Measurements from ENCODE around the gene CD1E.
"Not testable (repeated sequence)": the region's sequence is repeated elsewhere in the genome, so short reads cannot be mapped to it uniquely, and the experiment has no call there.

DNA sequence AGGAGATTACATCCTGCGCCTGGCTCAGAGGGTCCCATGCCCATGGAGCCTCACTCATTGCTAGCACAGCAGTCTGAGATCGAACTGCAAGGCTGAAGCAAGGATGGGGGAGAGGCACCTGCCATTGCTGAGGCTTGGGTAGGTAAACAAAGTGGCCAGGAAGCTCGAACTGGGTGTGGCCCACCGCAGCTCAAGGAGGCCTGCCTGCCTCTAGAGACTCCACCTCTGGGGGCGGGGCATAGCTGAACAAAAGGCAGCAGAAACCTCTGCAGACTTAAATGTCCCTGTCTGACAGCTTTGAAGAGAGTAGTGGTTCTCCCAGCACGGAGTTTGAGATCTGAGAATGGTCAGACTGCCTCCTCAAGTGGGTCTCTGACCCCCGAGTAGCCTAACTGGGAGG, 17.3 kb upstream of the CD1E start:
- TF ChIP-seq, protein P1, sequence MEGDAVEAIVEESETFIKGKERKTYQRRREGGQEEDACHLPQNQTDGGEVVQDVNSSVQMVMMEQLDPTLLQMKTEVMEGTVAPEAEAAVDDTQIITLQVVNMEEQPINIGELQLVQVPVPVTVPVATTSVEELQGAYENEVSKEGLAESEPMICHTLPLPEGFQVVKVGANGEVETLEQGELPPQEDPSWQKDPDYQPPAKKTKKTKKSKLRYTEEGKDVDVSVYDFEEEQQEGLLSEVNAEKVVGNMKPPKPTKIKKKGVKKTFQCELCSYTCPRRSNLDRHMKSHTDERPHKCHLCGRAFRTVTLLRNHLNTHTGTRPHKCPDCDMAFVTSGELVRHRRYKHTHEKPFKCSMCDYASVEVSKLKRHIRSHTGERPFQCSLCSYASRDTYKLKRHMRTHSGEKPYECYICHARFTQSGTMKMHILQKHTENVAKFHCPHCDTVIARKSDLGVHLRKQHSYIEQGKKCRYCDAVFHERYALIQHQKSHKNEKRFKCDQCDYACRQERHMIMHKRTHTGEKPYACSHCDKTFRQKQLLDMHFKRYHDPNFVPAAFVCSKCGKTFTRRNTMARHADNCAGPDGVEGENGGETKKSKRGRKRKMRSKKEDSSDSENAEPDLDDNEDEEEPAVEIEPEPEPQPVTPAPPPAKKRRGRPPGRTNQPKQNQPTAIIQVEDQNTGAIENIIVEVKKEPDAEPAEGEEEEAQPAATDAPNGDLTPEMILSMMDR (IDR thresholded peaks at IDR 0.05; ENCODE audit: low read length), result not testable (repeated sequence)
- not testable (repeated sequence) for TF ChIP-seq EZH2phosphoT487 (IDR thresholded peaks at IDR 0.05; ENCODE audit: low read length)

Data from MM.1S (cell line).